ENCODE results near the gene MICAL1.
A peak's percentile ranks its signal among the peaks of the same experiment; 100 is the strongest.

MICAL1 gene

DNA sequence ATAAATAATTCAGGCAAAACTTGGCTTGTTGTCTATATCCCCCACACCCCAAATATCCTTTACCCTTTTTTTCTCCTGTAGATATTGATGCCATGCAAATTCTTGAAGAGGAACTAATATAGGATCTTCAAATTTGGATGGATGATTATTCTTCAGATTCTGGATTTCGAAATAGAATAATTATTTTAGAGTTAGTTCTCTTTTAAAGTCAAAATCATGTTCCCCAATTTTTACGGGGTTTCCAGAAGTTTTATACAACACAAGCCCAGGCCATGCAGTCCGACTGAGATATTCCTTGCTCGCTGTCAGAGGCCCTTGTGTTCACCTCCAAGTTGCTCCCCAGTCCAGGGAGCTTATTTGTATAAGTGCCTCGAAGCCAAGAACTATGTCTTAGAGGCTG, 19.5 kb downstream of the MICAL1 start:
- POLR2A ChIA-PET = no interaction called here
- CTCF ChIA-PET = interaction anchor here (0.6 to 9.8 kb wide), 8 partner anchors 12 to 364 kb away, joined by 3 to 125 read pairs (median 5); partner anchors contain the start of gene MICAL1
- 100% methylated on average over 4 of the region's 5 CpGs for WGBS (ENCODE audit: insufficient coverage)

DNA sequence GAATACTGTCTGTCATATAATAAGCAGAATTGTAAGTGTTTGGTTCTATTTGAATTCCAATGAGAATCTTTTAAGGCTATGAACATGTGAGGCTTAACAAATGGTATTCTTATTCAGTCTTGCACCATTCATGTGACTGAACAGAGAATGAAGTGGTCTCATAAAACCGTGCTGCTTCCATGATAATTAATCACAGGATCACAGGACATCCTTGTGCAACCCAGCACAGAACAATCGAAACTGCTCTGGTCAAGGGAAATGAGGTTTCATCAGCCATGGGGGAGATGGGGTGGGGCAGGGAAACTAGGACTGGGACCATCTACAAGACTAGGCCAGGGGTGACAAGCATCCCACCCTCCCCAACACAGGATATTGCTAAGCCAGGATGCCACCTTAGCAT, 21.1 kb downstream of the MICAL1 start:
- H3K9me3 ChIP-seq (ENCODE audit: control extremely low read depth in 1 of 5, control insufficient read depth in 4 of 5, insufficient read depth in 2 of 5, low read depth in 1 of 5, low read length in 4 of 5) = no peaks in the 10 kb centered on the region
- WGBS (ENCODE audit: insufficient coverage) = no CpG with 5 or more reads among the region's 2 CpGs
- ChIA-PET POLR2A (no interaction called here), CTCF (interaction anchor here (1.1 to 2.6 kb wide), 3 partner anchors 13 to 248 kb away, joined by 3 to 6 read pairs (median 4); no protein-coding TSS in a partner anchor)
- H3K4me3 ChIP-seq (ENCODE audit: control insufficient read depth in 1 of 7, extremely low read depth in 1 of 7, insufficient read depth in 4 of 7, low read depth in 2 of 7, low read length in 6 of 7) = no peak overlapping the region
- no peak for DNase-seq
- H3K36me3 ChIP-seq (ENCODE audit: control insufficient read depth in 4 of 4, insufficient read depth in 4 of 4, low read length in 3 of 4) = no peaks in the 10 kb centered on the region
- peaks cover under 1 to 9% (median under 1%) of the 10 kb centered on the region in 4 experiments for H3K4me1 ChIP-seq (ENCODE audit: control extremely low read depth in 1 of 4, control insufficient read depth in 4 of 4, insufficient read depth in 4 of 4, low read length in 3 of 4)
- no peak overlapping the region for H3K27ac ChIP-seq (ENCODE audit: insufficient read depth in 1 of 2, low read depth in 1 of 2, low read length in 2 of 2, poor library complexity in 1 of 2, severe bottlenecking in 2 of 2)
- H3K27me3 ChIP-seq (replicated peaks in 2 of 5; ENCODE audit: control insufficient read depth in 4 of 5, insufficient read depth in 5 of 5, low read length in 4 of 5) = no peaks in the 10 kb centered on the region

More for the DNA sequence above, 19.5 kb downstream of the MICAL1 start:
- H3K27me3 ChIP-seq (replicated peaks in 2 of 5; ENCODE audit: control insufficient read depth in 4 of 5, insufficient read depth in 5 of 5, low read length in 4 of 5) = no peaks in the 10 kb centered on the region
- no peaks in the 10 kb centered on the region for H3K36me3 ChIP-seq (ENCODE audit: control insufficient read depth in 4 of 4, insufficient read depth in 4 of 4, low read length in 3 of 4)
- peaks cover 4 to 15% (median 8%) of the 10 kb centered on the region in 4 experiments for H3K4me1 ChIP-seq (ENCODE audit: control extremely low read depth in 1 of 4, control insufficient read depth in 4 of 4, insufficient read depth in 4 of 4, low read length in 3 of 4)
- H3K9me3 ChIP-seq (ENCODE audit: control extremely low read depth in 1 of 5, control insufficient read depth in 4 of 5, insufficient read depth in 2 of 5, low read depth in 1 of 5, low read length in 4 of 5) = no peaks in the 10 kb centered on the region
- no peak for DNase-seq
- no peak overlapping the region for H3K27ac ChIP-seq (ENCODE audit: insufficient read depth in 1 of 2, low read depth in 1 of 2, low read length in 2 of 2, poor library complexity in 1 of 2, severe bottlenecking in 2 of 2)
- no peak overlapping the region for H3K4me3 ChIP-seq (ENCODE audit: control insufficient read depth in 1 of 7, extremely low read depth in 1 of 7, insufficient read depth in 4 of 7, low read depth in 2 of 7, low read length in 6 of 7)

DNA sequence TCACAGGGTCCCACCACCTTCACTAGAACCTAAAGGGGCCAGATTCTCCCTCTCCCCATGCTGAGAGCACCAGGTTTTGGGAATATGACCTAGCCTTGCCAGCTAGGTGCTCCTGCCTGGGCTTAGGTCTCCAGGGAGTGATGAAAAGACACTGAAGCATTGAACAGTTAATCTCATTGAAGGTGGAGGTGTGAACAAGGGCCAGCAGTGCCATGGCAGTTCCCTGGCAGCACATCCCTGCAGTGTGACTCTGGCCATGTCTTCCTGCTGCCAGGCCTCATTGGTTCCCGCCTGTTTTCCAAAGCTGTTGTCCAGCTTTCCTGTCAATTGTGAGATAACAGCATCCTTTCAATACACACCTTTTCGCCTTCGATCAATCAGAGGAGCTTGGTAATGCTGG, 26.1 kb downstream of the MICAL1 start:
- H3K4me1 ChIP-seq (ENCODE audit: control extremely low read depth in 1 of 4, control insufficient read depth in 4 of 4, insufficient read depth in 4 of 4, low read length in 3 of 4) = peaks cover 0 to 4% (median 0%) of the 10 kb centered on the region in 4 experiments
- POLR2A ChIA-PET = interaction anchor here (0.5 kb wide), 1 partner anchor 562 kb away, joined by 3 read pairs; no protein-coding TSS in a partner anchor

DNA sequence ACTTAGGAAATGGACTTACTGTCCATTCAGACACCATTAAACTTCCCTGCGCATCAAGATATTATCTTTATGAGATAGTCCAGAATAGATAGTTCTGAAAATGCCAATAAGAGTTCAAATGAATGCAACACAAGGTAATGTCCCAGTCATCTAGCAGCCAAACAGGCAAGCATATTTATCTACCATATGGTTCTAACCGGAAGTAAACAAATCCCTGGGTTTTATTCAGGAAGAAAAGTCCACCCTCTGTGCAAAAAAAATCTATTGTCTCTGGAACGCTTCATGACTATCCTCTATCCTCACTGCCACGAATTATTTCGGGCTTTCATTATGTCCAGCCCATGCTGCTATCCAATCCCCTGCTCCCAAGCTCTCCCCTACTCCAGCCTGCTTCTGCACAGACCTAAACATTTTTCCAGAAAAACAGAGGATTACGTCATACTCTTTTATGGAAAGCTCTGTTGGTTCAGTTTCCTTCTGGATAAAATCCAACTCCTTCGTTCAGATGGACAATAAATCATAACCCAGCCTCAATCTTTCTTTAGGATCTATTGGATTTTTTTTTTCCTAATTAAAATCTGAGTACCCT, 26.6 kb downstream of the MICAL1 start:
- 95% methylated on average over 2 of the region's 7 CpGs for WGBS (ENCODE audit: insufficient coverage)
- no peaks in the 10 kb centered on the region for H3K9me3 ChIP-seq (ENCODE audit: control extremely low read depth in 1 of 5, control insufficient read depth in 4 of 5, insufficient read depth in 2 of 5, low read depth in 1 of 5, low read length in 4 of 5)
- DNase-seq = no peak
- H3K27me3 ChIP-seq (replicated peaks in 2 of 5; ENCODE audit: control insufficient read depth in 4 of 5, insufficient read depth in 5 of 5, low read length in 4 of 5) = no peaks in the 10 kb centered on the region
- ChIA-PET POLR2A (interaction anchor here (0.6 kb wide), 1 partner anchor 32 kb away, joined by 3 read pairs; no protein-coding TSS in a partner anchor), CTCF (interaction anchor here (0.6 kb wide), 1 partner anchor 166 kb away, joined by 3 read pairs; no protein-coding TSS in a partner anchor)
- no peak overlapping the region for H3K4me3 ChIP-seq (ENCODE audit: control insufficient read depth in 1 of 7, extremely low read depth in 1 of 7, insufficient read depth in 4 of 7, low read depth in 2 of 7, low read length in 6 of 7)
- H3K27ac ChIP-seq (ENCODE audit: insufficient read depth in 1 of 2, low read depth in 1 of 2, low read length in 2 of 2, poor library complexity in 1 of 2, severe bottlenecking in 2 of 2) = no peak overlapping the region
- no peaks in the 10 kb centered on the region for H3K36me3 ChIP-seq (ENCODE audit: control insufficient read depth in 4 of 4, insufficient read depth in 4 of 4, low read length in 3 of 4)
- peaks cover 0 to 4% (median 0%) of the 10 kb centered on the region in 4 experiments for H3K4me1 ChIP-seq (ENCODE audit: control extremely low read depth in 1 of 4, control insufficient read depth in 4 of 4, insufficient read depth in 4 of 4, low read length in 3 of 4)

More for the DNA sequence above, 26.1 kb downstream of the MICAL1 start:
- DNase-seq = no peak
- WGBS (ENCODE audit: insufficient coverage) = 97% methylated on average over 3 of the region's 3 CpGs
- Histone ChIP-seq H3K27me3 (replicated peaks in 2 of 5; ENCODE audit: control insufficient read depth in 4 of 5, insufficient read depth in 5 of 5, low read length in 4 of 5) (no peaks in the 10 kb centered on the region), H3K9me3 (ENCODE audit: control extremely low read depth in 1 of 5, control insufficient read depth in 4 of 5, insufficient read depth in 2 of 5, low read depth in 1 of 5, low read length in 4 of 5) (no peaks in the 10 kb centered on the region), H3K27ac (ENCODE audit: insufficient read depth in 1 of 2, low read depth in 1 of 2, low read length in 2 of 2, poor library complexity in 1 of 2, severe bottlenecking in 2 of 2) (no peak overlapping the region), H3K4me3 (ENCODE audit: control insufficient read depth in 1 of 7, extremely low read depth in 1 of 7, insufficient read depth in 4 of 7, low read depth in 2 of 7, low read length in 6 of 7) (no peak overlapping the region), H3K36me3 (ENCODE audit: control insufficient read depth in 4 of 4, insufficient read depth in 4 of 4, low read length in 3 of 4) (no peaks in the 10 kb centered on the region)
- CTCF ChIA-PET = interaction anchor here (1.3 kb wide), 1 partner anchor 33 kb away, joined by 5 read pairs; no protein-coding TSS in a partner anchor

DNA sequence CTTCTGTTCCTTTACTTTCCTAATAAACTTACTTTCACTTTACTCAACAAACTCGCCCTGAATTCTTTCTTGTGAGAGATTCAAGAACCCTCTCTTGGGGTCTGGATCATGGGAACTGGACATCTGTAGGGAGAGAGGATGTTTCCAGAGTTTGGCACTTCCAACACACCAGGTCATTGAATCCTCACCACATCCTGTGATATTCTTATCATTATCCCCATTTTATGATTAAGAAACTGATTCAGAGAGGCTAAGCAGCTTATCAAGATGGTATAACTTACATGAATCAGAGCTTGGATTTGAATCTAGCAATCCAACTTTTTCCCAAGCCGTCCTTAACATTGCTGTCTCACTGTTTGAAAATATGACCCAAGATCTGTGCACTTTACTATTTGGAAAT, 30.6 kb downstream of the MICAL1 start:
- WGBS (ENCODE audit: insufficient coverage) = 100% methylated on average over 1 of the region's 2 CpGs
- Histone ChIP-seq H3K4me3 (ENCODE audit: control insufficient read depth in 1 of 7, extremely low read depth in 1 of 7, insufficient read depth in 4 of 7, low read depth in 2 of 7, low read length in 6 of 7) (no peak overlapping the region), H3K27me3 (replicated peaks in 2 of 5; ENCODE audit: control insufficient read depth in 4 of 5, insufficient read depth in 5 of 5, low read length in 4 of 5) (no peaks in the 10 kb centered on the region), H3K4me1 (ENCODE audit: control extremely low read depth in 1 of 4, control insufficient read depth in 4 of 4, insufficient read depth in 4 of 4, low read length in 3 of 4) (peaks cover 0 to 3% (median 0%) of the 10 kb centered on the region in 4 experiments), H3K27ac (ENCODE audit: insufficient read depth in 1 of 2, low read depth in 1 of 2, low read length in 2 of 2, poor library complexity in 1 of 2, severe bottlenecking in 2 of 2) (no peak overlapping the region), H3K9me3 (ENCODE audit: control extremely low read depth in 1 of 5, control insufficient read depth in 4 of 5, insufficient read depth in 2 of 5, low read depth in 1 of 5, low read length in 4 of 5) (no peaks in the 10 kb centered on the region), H3K36me3 (ENCODE audit: control insufficient read depth in 4 of 4, insufficient read depth in 4 of 4, low read length in 3 of 4) (no peaks in the 10 kb centered on the region)
- ChIA-PET POLR2A (no interaction called here), CTCF (no interaction called here)
- no peak for DNase-seq

DNA sequence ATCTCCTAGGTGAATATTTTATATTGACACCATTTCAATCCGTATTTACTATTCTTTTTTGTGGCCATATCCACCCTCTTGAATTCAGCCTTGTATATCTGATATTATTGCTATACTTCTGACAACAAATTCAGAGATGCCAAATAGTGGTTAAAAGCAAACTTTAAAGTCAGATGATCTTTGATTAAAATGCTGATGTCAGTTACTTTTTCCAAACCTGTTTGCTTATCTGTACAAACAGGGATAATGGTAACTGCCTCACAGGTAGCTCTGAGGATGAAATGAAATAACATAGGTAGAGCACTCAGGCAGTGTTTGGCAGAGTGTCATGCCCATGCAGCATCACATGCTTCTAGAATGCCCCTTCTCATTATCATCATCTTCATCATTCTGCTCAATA, 34.4 kb downstream of the MICAL1 start:
- no peak overlapping the region for H3K27ac ChIP-seq (ENCODE audit: insufficient read depth in 1 of 2, low read depth in 1 of 2, low read length in 2 of 2, poor library complexity in 1 of 2, severe bottlenecking in 2 of 2)
- peaks cover 0 to 3% (median 0%) of the 10 kb centered on the region in 4 experiments for H3K4me1 ChIP-seq (ENCODE audit: control extremely low read depth in 1 of 4, control insufficient read depth in 4 of 4, insufficient read depth in 4 of 4, low read length in 3 of 4)
- H3K36me3 ChIP-seq (ENCODE audit: control insufficient read depth in 4 of 4, insufficient read depth in 4 of 4, low read length in 3 of 4) = no peaks in the 10 kb centered on the region
- CTCF ChIA-PET = interaction anchor here (0.9 to 1.5 kb wide), 3 partner anchors 9 to 24 kb away, joined by 3 to 6 read pairs (median 4); no protein-coding TSS in a partner anchor
- POLR2A ChIA-PET = no interaction called here
- H3K27me3 ChIP-seq (replicated peaks in 2 of 5; ENCODE audit: control insufficient read depth in 4 of 5, insufficient read depth in 5 of 5, low read length in 4 of 5) = no peaks in the 10 kb centered on the region
- no CpG with 5 or more reads among the region's 1 CpG for WGBS (ENCODE audit: insufficient coverage)
- H3K4me3 ChIP-seq (ENCODE audit: control insufficient read depth in 1 of 7, extremely low read depth in 1 of 7, insufficient read depth in 4 of 7, low read depth in 2 of 7, low read length in 6 of 7) = no peak overlapping the region
- DNase-seq = no peak
- no peaks in the 10 kb centered on the region for H3K9me3 ChIP-seq (ENCODE audit: control extremely low read depth in 1 of 5, control insufficient read depth in 4 of 5, insufficient read depth in 2 of 5, low read depth in 1 of 5, low read length in 4 of 5)

DNA sequence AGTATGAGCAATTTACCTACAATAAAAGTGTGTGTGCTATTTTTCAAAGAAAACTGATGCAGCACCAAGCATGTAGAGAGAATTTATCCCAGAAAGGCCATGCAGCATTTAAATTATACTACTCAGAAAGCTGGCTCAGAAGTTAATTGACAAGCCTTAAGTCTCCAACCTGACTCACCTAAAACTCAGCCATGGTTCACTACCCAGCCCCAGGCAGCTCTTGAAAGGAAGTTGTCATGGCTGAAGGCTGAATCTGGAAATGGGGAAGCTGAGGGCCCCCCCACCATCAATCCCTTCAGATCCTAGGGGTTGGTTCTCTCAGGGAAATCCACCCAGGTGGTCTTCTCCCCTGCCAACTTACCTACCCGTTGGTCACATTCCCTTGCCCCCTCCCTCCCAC, 34.8 kb downstream of the MICAL1 start:
- no peaks in the 10 kb centered on the region for H3K36me3 ChIP-seq (ENCODE audit: control insufficient read depth in 4 of 4, insufficient read depth in 4 of 4, low read length in 3 of 4)
- no peaks in the 10 kb centered on the region for H3K27me3 ChIP-seq (replicated peaks in 2 of 5; ENCODE audit: control insufficient read depth in 4 of 5, insufficient read depth in 5 of 5, low read length in 4 of 5)
- no peak overlapping the region for H3K27ac ChIP-seq (ENCODE audit: insufficient read depth in 1 of 2, low read depth in 1 of 2, low read length in 2 of 2, poor library complexity in 1 of 2, severe bottlenecking in 2 of 2)
- no peaks in the 10 kb centered on the region for H3K9me3 ChIP-seq (ENCODE audit: control extremely low read depth in 1 of 5, control insufficient read depth in 4 of 5, insufficient read depth in 2 of 5, low read depth in 1 of 5, low read length in 4 of 5)
- peaks cover 0 to 3% (median 0%) of the 10 kb centered on the region in 4 experiments for H3K4me1 ChIP-seq (ENCODE audit: control extremely low read depth in 1 of 4, control insufficient read depth in 4 of 4, insufficient read depth in 4 of 4, low read length in 3 of 4)
- no peak overlapping the region for H3K4me3 ChIP-seq (ENCODE audit: control insufficient read depth in 1 of 7, extremely low read depth in 1 of 7, insufficient read depth in 4 of 7, low read depth in 2 of 7, low read length in 6 of 7)
- WGBS (ENCODE audit: insufficient coverage) = 67% methylated on average over 1 of the region's 1 CpG
- peak in 2 of 3 donors; percentile 64 to 70 for DNase-seq
- ChIA-PET CTCF (interaction anchor here (0.7 to 0.9 kb wide), 3 partner anchors 9 to 23 kb away, joined by 3 to 4 read pairs (median 4); no protein-coding TSS in a partner anchor), POLR2A (no interaction called here)
